GM12874 (cell line): ENCODE measurements around the gene FXR2.

Experiments
- TF ChIP-seq, protein P1 (sequence below): IDR thresholded peaks from 2 replicates; pipeline ENCODE4 v1.5.1; 2011; ENCODE audit warnings: low read depth, mild to moderate bottlenecking, control low read depth, low read length, moderate library complexity; ENCODE audit not compliant: insufficient read depth

The FXR2 gene

GRCh38 chr17:7569571-7569970 lies 45.1 kb downstream of the FXR2 start:
- TF ChIP-seq, protein P1, sequence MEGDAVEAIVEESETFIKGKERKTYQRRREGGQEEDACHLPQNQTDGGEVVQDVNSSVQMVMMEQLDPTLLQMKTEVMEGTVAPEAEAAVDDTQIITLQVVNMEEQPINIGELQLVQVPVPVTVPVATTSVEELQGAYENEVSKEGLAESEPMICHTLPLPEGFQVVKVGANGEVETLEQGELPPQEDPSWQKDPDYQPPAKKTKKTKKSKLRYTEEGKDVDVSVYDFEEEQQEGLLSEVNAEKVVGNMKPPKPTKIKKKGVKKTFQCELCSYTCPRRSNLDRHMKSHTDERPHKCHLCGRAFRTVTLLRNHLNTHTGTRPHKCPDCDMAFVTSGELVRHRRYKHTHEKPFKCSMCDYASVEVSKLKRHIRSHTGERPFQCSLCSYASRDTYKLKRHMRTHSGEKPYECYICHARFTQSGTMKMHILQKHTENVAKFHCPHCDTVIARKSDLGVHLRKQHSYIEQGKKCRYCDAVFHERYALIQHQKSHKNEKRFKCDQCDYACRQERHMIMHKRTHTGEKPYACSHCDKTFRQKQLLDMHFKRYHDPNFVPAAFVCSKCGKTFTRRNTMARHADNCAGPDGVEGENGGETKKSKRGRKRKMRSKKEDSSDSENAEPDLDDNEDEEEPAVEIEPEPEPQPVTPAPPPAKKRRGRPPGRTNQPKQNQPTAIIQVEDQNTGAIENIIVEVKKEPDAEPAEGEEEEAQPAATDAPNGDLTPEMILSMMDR = no peak

- TF ChIP-seq, protein P1 = no peak
Observed at GRCh38 chr17:7563115-7563869, 51.4 kb downstream of the FXR2 start.

DNA sequence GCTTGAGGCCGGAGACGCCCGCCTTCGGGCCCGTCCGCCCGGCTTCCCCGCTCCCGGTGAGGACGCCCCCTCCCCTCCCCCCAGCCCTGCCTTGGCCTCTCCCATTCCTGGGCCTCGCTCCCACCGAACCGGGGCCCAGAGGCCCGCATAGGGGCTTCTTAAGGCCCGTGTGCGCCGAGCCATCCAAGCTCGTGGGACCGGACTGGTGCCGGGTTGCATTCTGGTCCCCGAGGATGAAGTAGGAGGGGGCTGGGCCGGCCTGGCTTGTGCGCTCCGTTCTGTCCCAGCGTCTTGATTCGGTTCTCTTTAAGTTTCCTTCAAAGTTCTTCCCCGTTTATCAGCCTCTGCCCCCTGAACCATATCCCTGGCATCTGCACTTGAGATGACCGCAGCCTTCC lies 52.5 kb downstream of the FXR2 start:
- TF ChIP-seq, protein P1 = no peak

DNA sequence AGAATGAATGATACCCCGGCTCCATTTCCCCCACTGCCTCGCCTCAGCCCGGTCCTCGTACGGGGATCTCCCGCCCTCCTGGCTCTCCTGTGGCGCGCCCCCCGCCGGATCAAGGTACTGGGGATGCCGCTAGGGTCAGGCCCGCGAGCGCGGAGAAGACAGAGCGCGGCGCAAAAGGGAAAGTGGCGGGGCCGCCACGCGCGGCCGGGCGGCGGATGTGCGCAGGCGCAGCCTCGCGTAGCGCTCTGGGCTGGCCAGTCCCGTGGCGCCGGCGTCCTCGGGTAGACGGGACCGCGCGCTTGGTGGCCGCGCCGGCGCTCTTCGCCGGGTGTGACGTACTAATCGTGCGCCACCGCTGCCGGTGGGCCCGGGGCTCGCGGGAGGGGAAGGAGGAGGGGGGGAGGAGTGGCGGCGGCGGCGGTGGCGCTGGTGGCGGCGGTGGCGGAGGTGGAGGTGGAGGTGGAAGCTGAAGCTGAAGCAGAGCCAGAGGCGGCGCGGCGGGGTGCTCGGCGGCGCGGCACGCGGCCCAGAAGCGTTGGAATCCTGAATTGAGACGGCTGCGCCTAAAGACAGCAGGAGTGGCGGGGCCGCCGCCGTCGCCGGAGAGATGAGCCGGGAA lies 53.0 kb downstream of the FXR2 start, which contains the start of gene SENP3:
TSS of gene SENP3 (plus strand) at position 331 of the 619 bp plus-strand sequence. CDS start 1,158 bp downstream, outside the sequence.
- TF ChIP-seq, protein P1 = no peak

- TF ChIP-seq, protein P1 = peak; percentile 96
Observed at GRCh38 chr17:7561028-7561575, 53.6 kb downstream of the FXR2 start.

DNA sequence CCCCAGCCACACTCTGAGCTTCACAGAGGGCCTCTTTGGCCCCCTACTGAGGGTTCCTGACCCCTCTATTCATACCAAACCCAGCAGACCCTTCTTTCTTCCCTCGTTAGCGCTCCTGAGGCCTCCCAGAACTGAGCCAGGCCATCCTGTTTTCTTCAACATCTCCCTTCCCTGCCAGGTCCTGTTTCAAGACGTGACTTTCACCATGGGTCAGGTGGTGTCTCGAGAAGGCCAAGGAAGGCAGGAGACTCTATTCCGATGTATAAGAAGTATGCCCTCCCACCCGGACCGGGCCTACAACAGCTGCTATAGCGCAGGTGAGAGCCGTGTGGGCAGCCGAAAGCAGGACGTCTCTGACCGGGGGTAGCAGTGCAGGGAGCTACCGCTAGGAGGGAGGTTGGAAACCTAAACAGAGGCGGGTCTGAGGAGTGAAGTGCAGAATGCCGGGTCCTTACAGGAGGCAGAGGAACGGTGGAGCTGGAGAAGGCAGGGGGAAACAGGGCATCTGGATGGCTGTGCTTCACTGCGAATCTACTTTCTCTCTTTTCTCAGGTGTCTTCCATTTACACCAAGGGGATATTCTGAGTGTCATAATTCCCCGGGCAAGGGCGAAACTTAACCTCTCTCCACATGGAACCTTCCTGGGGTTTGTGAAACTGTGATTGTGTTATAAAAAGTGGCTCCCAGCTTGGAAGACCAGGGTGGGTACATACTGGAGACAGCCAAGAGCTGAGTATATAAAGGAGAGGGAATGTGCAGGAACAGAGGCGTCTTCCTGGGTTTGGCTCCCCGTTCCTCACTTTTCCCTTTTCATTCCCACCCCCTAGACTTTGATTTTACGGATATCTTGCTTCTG lies 54.3 kb downstream of the FXR2 start:
- TF ChIP-seq, protein P1 = peak; percentile 90
